Aorta (tissue), 5 donors: Measurements from ENCODE around the gene GAK. TPM values are rescaled to one million over a fixed set of nuclear protein-coding genes. Genes with fewer than 3 reads are reported as not detected.
A peak's percentile ranks its signal among the peaks of the same experiment; 100 is the strongest.

Source experiments
- ATAC-seq: fragments of 200-7000 bp; cut with Tn5 transposase; one replicate; pipeline ENCODE4 v1.9.1; 2022; ENCODE audit warnings: moderate library complexity; ENCODE audit not compliant: low FRiP score
- DNase-seq, 2 donors: peaks; one replicate each; pipeline ENCODE4 v3.0.0-alpha.2; 2020
- H3K27ac ChIP-seq, 2 donors: one replicate each; pipeline ENCODE4 v1.5.1; 2013; ENCODE audit warnings: low read length in 2 of 2, mild to moderate bottlenecking in 2 of 2, moderate library complexity in 2 of 2, control low read depth in 1 of 2, inconsistent platforms in 1 of 2, low read depth in 1 of 2
- H3K27me3 ChIP-seq, 2 donors: one replicate each; pipeline ENCODE4 v1.6.1; 2013; ENCODE audit warnings: control low read depth in 1 of 2, low read length in 1 of 2, mild to moderate bottlenecking in 1 of 2, moderate library complexity in 1 of 2; ENCODE audit not compliant: insufficient read depth in 2 of 2, control insufficient read depth in 1 of 2
- H3K36me3 ChIP-seq, 2 donors: one replicate each; pipeline ENCODE4 v1.6.1; 2013; ENCODE audit warnings: control low read depth in 1 of 2, low read length in 1 of 2, mild to moderate bottlenecking in 1 of 2; ENCODE audit not compliant: insufficient read depth in 2 of 2, control insufficient read depth in 1 of 2
- H3K4me1 ChIP-seq, 2 donors: one replicate each; pipeline ENCODE4 v1.6.1; 2013; ENCODE audit warnings: low read length in 2 of 2, control low read depth in 1 of 2, mild to moderate bottlenecking in 1 of 2, moderate library complexity in 1 of 2; ENCODE audit not compliant: insufficient read depth in 2 of 2, control insufficient read depth in 1 of 2
- H3K4me3 ChIP-seq, 2 donors: one replicate each; pipeline ENCODE4 v1.5.1; 2013; ENCODE audit warnings: low read length in 2 of 2, control low read depth in 1 of 2, mild to moderate bottlenecking in 1 of 2
- H3K9me3 ChIP-seq: one replicate; pipeline ENCODE4 v1.6.1; 2013; ENCODE audit warnings: mild to moderate bottlenecking, low read length; ENCODE audit not compliant: control insufficient read depth
- WGBS, 2 donors: extraction: QIAGEN DNeasy Blood & Tissue Kit; methylation state at CpG; one replicate each; pipeline ENCODE4 v1.1.7; 2013; 5-methylcytosine and 5-hydroxymethylcytosine counted together
- intact Hi-C, 2 donors: fragments of 100-400 bp; cut with DNase I; formaldehyde crosslinking; loops; one replicate each; pipeline versions ENCODE4 v1.14.2 to v1.15.0; 2022
- polyA plus RNA-seq, 2 donors: library from polyadenylated mRNA; stranded (reverse); fragments of 200-250 nt; gene quantifications; one replicate each; pipeline ENCODE4 v1.2.3, GENCODE V29; 2013
- total RNA-seq, 2 donors: library from RNA; stranded (reverse); fragmentation: NEBNext Ultra II Directional; extraction: Animal tissue kit (Norgen Biotek cat#: 25700); gene quantifications; one replicate each; pipeline ENCODE4 v1.2.1, GENCODE V29; 2021
- donor health status: healthy with polysubstance abuse.
- donor health status: Bipolar disorder and iron deficiency.
- donor health status: DM: no; HTN: no; CAD: no.
- donor health status: DM: no; HTN: no; CAD: no.
- donor health status: DM: yes; HTN: yes; CAD: no.

Gene GAK
- total and polyA plus RNA-seq, 4 donors = 52.0 to 300 (median 94.4) TPM

- ATAC-seq = no peak
- WGBS, 2 donors = 66 to 72% methylated on average over 20 of the region's 20 CpGs
- H3K27ac ChIP-seq = no peak overlapping the region
- DNase-seq = peak; percentile 46 to 68
- no peaks in the 10 kb centered on the region for H3K4me1 ChIP-seq
- no peaks in the 10 kb centered on the region for H3K27me3 ChIP-seq
- H3K9me3 ChIP-seq = no peaks in the 10 kb centered on the region
- peaks cover 0 to 4% of the 10 kb centered on the region in 2 donors for H3K36me3 ChIP-seq
- no peak overlapping the region for H3K4me3 ChIP-seq
- intact Hi-C loops = no loop called here
These were observed 17.1 kb downstream of the GAK start for GRCh38 chr4:915041-915474.

DNA sequence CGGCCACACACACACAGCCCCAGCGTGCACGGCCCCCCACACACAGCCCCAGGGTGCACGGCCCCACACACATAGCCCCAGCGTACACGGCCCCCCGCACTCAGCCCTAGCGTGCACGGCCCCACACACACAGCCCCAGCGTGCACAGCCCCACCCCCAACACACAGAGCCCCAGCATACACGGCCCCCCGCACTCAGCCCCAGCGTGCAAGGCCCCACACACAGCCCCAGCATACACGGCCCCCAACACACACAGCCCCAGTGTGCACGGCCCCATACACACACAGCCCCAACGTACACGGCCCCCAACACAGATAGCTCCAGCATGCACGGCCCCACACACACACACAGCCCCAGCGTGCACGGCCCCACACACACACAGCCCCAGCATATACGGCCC is 17.6 kb downstream of the GAK start:
- Histone ChIP-seq H3K9me3 (no peaks in the 10 kb centered on the region), H3K36me3 (peaks cover 0 to 4% of the 10 kb centered on the region in 2 donors), H3K27me3 (no peaks in the 10 kb centered on the region), H3K4me3 (no peak overlapping the region), H3K27ac (no peak overlapping the region), H3K4me1 (no peaks in the 10 kb centered on the region)
- intact Hi-C loops = no loop called here
- ATAC-seq = no peak
- DNase-seq = no peak
- WGBS, 2 donors = 85 to 86% methylated on average over 20 to 21 of the region's 21 CpGs

- H3K36me3 ChIP-seq = peaks cover 0 to 4% of the 10 kb centered on the region in 2 donors
- intact Hi-C loops = no loop called here
- peak in 1 of 2 donors; percentile 55 for DNase-seq
- WGBS, 2 donors = 90 to 96% methylated on average over 4 of the region's 4 CpGs
- no peaks in the 10 kb centered on the region for H3K4me1 ChIP-seq
- H3K4me3 ChIP-seq = no peak overlapping the region
- H3K27me3 ChIP-seq = no peaks in the 10 kb centered on the region
- no peaks in the 10 kb centered on the region for H3K9me3 ChIP-seq
- no peak overlapping the region for H3K27ac ChIP-seq
- no peak for ATAC-seq
These were observed 18.9 kb downstream of the GAK start for GRCh38 chr4:913280-913618.

GRCh38 chr4:912548-913279 is 19.4 kb downstream of the GAK start:
- DNase-seq = peak; percentile 23 to 31
- no peak for ATAC-seq
- intact Hi-C loops = no loop called here

GRCh38 chr4:911871-912490 is 20.1 kb downstream of the GAK start:
- DNase-seq = peak; percentile 14 to 70
- H3K4me3 ChIP-seq = no peak overlapping the region
- no peaks in the 10 kb centered on the region for H3K27me3 ChIP-seq
- intact Hi-C loops = no loop called here
- no peaks in the 10 kb centered on the region for H3K4me1 ChIP-seq
- H3K36me3 ChIP-seq = peaks cover 0 to 4% of the 10 kb centered on the region in 2 donors
- no peak overlapping the region for H3K27ac ChIP-seq
- no peaks in the 10 kb centered on the region for H3K9me3 ChIP-seq
- WGBS, 2 donors = 86 to 90% methylated on average over 29 of the region's 29 CpGs
- no peak for ATAC-seq

More at GRCh38 chr4:912548-913279, 19.4 kb downstream of the GAK start:
- Histone ChIP-seq H3K27me3 (no peaks in the 10 kb centered on the region), H3K4me3 (no peak overlapping the region), H3K9me3 (no peaks in the 10 kb centered on the region), H3K36me3 (peaks cover 0 to 4% of the 10 kb centered on the region in 2 donors), H3K27ac (no peak overlapping the region), H3K4me1 (no peaks in the 10 kb centered on the region)
- 81 to 84% methylated on average over 19 of the region's 19 CpGs for WGBS, 2 donors

DNA sequence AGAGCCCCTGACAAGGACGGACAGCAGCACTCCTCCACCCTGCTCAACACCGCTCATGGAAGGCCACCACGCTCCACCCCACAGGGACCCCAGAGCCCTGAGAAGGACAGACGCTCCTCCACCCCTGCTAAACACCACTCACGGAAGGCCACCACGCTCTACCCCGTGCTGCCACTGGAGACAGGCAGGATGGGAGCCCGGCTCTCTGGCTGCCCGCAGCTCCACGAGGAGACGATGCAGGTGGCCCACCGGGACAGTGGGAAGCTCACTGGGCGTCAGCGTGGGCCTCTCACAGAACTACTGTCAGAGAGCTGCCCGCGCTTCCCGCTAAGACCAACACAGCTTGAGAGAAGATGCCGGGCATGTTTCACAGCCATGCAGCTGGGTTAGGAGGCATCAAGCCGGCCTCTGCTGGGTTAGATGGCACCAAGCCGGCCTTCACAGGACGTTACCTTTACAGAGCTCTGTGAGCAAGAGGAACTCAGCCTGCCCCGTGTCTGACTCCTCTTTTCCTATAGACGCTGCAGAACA is 20.8 kb downstream of the GAK start:
- H3K4me1 ChIP-seq = no peaks in the 10 kb centered on the region
- H3K36me3 ChIP-seq = peaks cover 0 to 4% of the 10 kb centered on the region in 2 donors
- DNase-seq (peak; percentile 36 to 43), ATAC-seq (no peak)
- intact Hi-C loops = no loop called here
- 95% methylated on average over 23 of the region's 23 CpGs for WGBS, 2 donors
- no peaks in the 10 kb centered on the region for H3K27me3 ChIP-seq
- H3K27ac ChIP-seq = no peak overlapping the region
- H3K4me3 ChIP-seq = no peak overlapping the region
- no peaks in the 10 kb centered on the region for H3K9me3 ChIP-seq

GRCh38 chr4:910366-911091 is 21.6 kb downstream of the GAK start:
- H3K36me3 ChIP-seq = peaks cover 0 to 4% of the 10 kb centered on the region in 2 donors
- no peaks in the 10 kb centered on the region for H3K9me3 ChIP-seq
- no peak overlapping the region for H3K4me3 ChIP-seq
- no peak for ATAC-seq
- no peaks in the 10 kb centered on the region for H3K27me3 ChIP-seq
- intact Hi-C loops = no loop called here
- no peak overlapping the region for H3K27ac ChIP-seq
- 95% methylated on average over 25 to 26 of the region's 26 CpGs for WGBS, 2 donors
- DNase-seq = peak; percentile 32 to 60
- H3K4me1 ChIP-seq = no peaks in the 10 kb centered on the region

GRCh38 chr4:909821-910220 is 22.3 kb downstream of the GAK start:
- Histone ChIP-seq H3K4me1 (no peaks in the 10 kb centered on the region), H3K4me3 (no peak overlapping the region), H3K9me3 (no peaks in the 10 kb centered on the region), H3K27ac (no peak overlapping the region), H3K36me3 (peaks cover 0 to 4% of the 10 kb centered on the region in 2 donors), H3K27me3 (no peaks in the 10 kb centered on the region)
- peak; percentile 26 to 61 for DNase-seq
- ATAC-seq = no peak
- intact Hi-C loops = no loop called here
- WGBS, 2 donors = 91 to 94% methylated on average over 12 of the region's 12 CpGs
